HUES48 (cell line): Measurements from ENCODE around the gene SESTD1.

ENCODE experiments used
- H3K27ac ChIP-seq: one replicate; pipeline ENCODE4 v1.7.0; 2013; ENCODE audit warnings: low read depth, low read length, inconsistent platforms
- H3K27me3 ChIP-seq: 2 replicates; pipeline ENCODE4 v1.6.1; 2013; ENCODE audit warnings: mild to moderate bottlenecking, low read length; ENCODE audit not compliant: control insufficient read depth, insufficient read depth
- H3K36me3 ChIP-seq: 2 replicates; pipeline ENCODE4 v1.6.1; 2013; ENCODE audit warnings: low read length; ENCODE audit not compliant: control insufficient read depth, insufficient read depth
- H3K4me1 ChIP-seq: 2 replicates; pipeline ENCODE4 v1.6.1; 2013; ENCODE audit warnings: mild to moderate bottlenecking, low read length; ENCODE audit not compliant: control insufficient read depth, insufficient read depth
- H3K4me3 ChIP-seq: 2 replicates; pipeline ENCODE4 v1.5.1; 2013; ENCODE audit warnings: mild to moderate bottlenecking, low read depth, low read length
- H3K9ac ChIP-seq: 2 replicates; pipeline ENCODE4 v1.6.1; 2013; ENCODE audit warnings: mild to moderate bottlenecking, low read depth, low read length, moderate library complexity
- H3K9me3 ChIP-seq: 2 replicates; pipeline ENCODE4 v1.6.1; 2013; ENCODE audit warnings: low read length; ENCODE audit not compliant: control insufficient read depth, insufficient read depth

Gene SESTD1

DNA sequence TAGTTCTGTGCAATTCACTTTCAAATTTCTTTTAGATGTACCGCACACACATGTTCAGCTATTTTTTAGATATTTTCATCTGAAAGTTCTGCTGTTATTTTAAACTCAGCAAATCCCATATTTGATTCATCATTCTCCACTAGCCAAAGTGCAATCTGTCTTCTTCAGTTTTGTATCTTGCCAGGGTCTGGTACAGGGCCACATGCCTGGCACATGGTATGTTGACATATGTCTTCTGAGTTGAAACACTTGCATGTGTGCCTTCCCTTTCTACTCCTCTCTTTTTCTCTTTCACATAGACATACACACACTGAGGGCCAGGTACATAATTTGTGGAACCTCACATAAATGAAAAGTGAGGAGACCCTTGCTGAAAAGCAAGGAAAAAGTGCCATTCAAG lies 25.7 kb upstream of the SESTD1 start:
- no peak overlapping the region for H3K27ac ChIP-seq
- no peak overlapping the region for H3K9ac ChIP-seq
- peaks cover 4% of the 10 kb centered on the region; the same call in 1 of the 2 replicates for H3K4me1 ChIP-seq
- H3K4me3 ChIP-seq, result no peak overlapping the region
- no peaks in the 10 kb centered on the region for H3K9me3 ChIP-seq
- H3K27me3 ChIP-seq, result no peaks in the 10 kb centered on the region
- H3K36me3 ChIP-seq, result no peaks in the 10 kb centered on the region

DNA sequence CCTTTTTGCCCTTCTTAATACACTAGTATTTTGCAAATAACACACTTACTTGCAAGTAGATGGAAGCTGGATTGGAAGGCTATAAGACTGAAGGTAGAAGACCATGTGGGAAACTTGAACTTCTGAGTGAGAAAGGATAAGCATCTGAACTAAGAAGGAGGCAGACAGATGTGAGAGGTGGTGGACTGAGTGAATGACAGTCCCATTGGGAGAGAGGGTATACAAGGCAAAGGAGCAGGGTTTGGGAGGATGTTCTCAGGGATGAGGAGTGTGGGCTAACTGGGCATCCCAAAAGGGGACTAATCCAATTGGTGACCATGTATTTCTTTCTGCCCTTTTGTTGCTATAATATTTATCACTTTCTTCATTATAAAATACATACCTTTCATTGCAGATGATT lies 20.4 kb upstream of the SESTD1 start:
- no peak overlapping the region for H3K27ac ChIP-seq
- no peaks in the 10 kb centered on the region for H3K36me3 ChIP-seq
- no peak overlapping the region for H3K9ac ChIP-seq
- H3K4me3 ChIP-seq, result no peak overlapping the region
- no peaks in the 10 kb centered on the region for H3K9me3 ChIP-seq
- H3K27me3 ChIP-seq, result no peaks in the 10 kb centered on the region
- H3K4me1 ChIP-seq, result no peaks in the 10 kb centered on the region

DNA sequence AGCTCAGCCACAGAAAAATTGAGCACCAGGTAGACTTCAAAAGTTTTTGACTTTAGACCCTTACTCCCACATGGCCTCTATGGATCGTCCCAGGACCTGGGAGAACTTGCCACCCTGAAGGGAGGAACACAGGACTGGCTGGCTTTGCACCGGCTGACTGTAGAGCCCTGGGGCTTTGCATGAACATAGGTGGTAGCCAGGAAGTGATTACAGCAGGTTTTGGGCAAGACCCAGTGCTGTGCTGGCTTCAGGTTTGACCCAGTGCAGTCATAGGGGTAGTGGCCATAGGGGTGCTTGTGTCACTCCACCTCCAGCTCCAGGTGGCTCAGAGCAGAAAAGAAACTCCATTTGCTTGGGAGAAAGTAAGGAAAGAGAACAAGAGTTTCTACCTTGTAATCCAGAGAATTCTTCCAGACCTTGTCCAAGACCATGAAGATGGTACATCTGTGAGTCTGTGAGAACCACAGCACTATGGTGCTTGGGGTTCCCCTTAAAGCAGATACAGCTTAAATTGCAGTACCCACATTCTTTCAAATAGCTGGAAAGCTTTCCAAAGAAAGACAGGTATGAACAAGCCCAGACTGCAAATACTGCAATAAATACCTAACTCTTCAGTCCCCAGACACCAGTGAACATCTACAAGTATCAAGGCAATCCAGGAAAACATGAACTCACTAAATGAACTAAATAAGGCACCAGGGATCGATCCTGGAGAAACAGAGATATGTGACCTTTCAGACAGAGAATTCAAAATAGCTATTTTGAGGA lies 13.0 kb upstream of the SESTD1 start:
- no peak overlapping the region for H3K9ac ChIP-seq
- no peaks in the 10 kb centered on the region for H3K9me3 ChIP-seq
- H3K27me3 ChIP-seq, result no peaks in the 10 kb centered on the region
- H3K4me3 ChIP-seq, result no peak overlapping the region
- H3K4me1 ChIP-seq, result peaks cover 6% of the 10 kb centered on the region; the same call in 1 of the 2 replicates
- H3K36me3 ChIP-seq, result no peaks in the 10 kb centered on the region
- no peak overlapping the region for H3K27ac ChIP-seq

DNA sequence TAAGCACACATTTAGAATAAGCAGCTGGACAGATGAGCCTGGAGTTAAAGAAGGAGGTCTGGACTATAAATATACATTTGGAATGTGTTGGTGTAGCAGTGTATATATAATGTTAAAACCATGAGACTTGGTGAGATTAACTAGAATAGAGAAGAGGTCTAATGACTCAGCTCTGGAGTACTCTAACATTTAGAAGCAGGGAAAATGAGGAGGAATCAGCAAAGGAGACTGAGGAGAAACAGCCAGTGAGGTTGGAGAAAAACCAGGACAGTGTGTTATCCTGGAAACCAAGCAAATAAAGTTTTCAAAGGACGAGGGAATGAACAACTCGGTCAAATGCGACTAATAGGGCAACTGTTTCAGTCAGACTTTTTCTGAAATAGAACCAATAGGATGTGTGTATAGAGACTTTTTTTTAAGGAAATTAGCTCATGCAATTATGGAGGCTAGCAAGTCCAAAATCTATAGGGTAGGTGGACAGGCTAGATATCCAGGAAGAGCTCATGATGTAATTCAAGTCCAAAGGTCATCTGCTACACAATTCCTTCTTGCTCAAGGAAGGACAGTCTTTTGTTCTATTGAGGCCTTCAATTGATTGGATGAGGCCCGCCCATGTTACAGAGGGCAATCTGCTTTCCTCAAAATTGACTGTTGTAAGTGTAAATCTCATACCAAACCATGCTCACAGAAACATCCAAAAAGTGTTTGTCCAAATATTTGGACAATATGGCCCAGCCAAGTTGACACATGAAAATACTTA lies 10.8 kb upstream of the SESTD1 start:
- H3K27me3 ChIP-seq, result no peaks in the 10 kb centered on the region
- H3K9me3 ChIP-seq, result no peaks in the 10 kb centered on the region
- no peak overlapping the region for H3K9ac ChIP-seq
- H3K27ac ChIP-seq, result no peak overlapping the region
- H3K36me3 ChIP-seq, result no peaks in the 10 kb centered on the region
- peaks cover 6% of the 10 kb centered on the region; the same call in 1 of the 2 replicates for H3K4me1 ChIP-seq
- H3K4me3 ChIP-seq, result no peak overlapping the region

DNA sequence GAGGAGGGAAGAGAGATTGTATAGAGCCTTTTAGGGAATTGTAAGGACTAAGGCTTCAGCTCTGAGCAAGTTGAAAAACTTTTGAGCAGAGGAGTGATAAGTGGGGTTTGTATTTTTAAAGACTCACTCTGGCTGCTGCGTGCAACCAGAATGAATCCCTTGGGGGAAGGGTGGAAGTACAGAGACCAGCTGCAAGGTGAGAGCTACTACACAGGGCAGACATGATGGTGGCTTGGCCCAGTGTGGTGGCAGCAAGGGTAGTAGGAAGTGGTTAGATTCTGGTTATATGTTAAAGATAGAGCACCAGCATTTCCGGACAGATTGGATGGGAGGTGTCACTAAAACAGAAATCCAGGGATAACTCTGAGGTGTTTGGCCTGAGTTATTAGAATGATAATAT lies 10.1 kb upstream of the SESTD1 start:
- H3K36me3 ChIP-seq, result no peaks in the 10 kb centered on the region
- H3K4me1 ChIP-seq, result peaks cover 6% of the 10 kb centered on the region; the same call in 1 of the 2 replicates
- no peak overlapping the region for H3K9ac ChIP-seq
- H3K27me3 ChIP-seq, result no peaks in the 10 kb centered on the region
- H3K9me3 ChIP-seq, result no peaks in the 10 kb centered on the region
- H3K4me3 ChIP-seq, result no peak overlapping the region
- no peak overlapping the region for H3K27ac ChIP-seq

DNA sequence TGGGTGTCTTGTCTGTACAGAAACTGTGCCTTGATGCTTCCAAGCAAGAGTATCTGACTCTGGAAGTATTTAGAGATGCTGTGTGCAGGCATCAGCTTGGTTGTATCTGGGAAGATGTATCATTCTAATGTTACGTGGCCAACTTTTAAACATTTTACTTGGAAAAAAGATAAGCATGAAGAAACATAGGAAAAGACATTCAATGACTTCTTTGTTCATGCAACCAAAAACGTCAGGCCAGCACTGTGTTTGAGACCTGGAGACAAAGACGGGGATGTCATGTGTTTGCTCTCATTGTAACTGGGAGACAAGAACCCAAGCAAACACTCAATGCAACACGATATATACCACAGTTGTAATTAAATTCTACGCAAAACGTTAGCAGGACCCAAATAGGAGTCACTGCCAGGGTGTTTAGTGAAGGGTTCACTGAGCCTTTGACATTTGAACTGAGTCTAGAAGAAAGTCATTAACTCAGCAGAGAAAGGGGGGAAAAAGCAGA lies 8.9 kb upstream of the SESTD1 start:
- H3K9me3 ChIP-seq, result no peaks in the 10 kb centered on the region
- H3K9ac ChIP-seq, result no peak overlapping the region
- no peaks in the 10 kb centered on the region for H3K27me3 ChIP-seq
- no peak overlapping the region for H3K27ac ChIP-seq
- H3K4me1 ChIP-seq, result peaks cover 11% of the 10 kb centered on the region; the same call in 1 of the 2 replicates
- H3K36me3 ChIP-seq, result no peaks in the 10 kb centered on the region
- H3K4me3 ChIP-seq, result no peak overlapping the region

DNA sequence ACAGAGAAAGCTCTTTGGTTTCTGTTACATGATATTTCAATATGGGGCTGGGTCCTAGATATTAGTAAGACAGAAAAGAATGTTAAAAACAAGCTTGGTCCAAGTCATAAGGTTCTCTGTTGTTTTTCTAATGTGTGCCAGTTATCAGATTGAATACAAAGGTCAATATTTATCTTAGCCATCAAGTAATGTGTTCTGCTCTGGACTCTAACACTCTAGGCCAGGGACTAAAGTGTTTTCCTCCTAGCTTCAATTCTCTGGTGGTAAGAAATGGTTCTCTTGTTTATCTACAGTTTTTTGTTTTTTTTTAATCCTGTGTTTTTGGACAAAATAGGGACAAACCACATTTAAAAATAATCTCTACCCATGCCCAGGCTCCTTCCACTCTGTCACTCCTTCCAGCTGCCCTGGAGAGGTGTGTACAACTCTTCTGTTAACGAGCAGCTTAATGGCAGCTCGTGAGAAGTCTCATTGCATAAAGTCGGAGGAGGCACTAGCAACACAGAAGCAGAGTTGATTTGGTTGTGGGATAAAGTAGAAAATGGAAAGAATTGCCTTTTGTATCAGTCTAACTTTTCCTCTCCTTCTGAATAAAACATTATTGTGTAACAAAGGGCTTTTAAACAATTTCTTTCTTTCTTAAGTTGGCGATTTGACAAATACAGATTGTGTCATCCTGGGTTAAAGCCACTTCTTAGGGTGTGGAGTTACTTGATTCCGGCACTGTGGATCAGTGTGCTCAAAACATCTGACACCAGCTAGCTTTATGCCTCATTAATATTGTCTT lies 8.0 kb upstream of the SESTD1 start:
- Histone ChIP-seq H3K4me3 (no peak overlapping the region), H3K4me1 (peaks cover 16% of the 10 kb centered on the region; the same call in 1 of the 2 replicates), H3K9me3 (no peaks in the 10 kb centered on the region), H3K9ac (no peak overlapping the region), H3K27me3 (no peaks in the 10 kb centered on the region), H3K36me3 (no peaks in the 10 kb centered on the region), H3K27ac (no peak overlapping the region)

DNA sequence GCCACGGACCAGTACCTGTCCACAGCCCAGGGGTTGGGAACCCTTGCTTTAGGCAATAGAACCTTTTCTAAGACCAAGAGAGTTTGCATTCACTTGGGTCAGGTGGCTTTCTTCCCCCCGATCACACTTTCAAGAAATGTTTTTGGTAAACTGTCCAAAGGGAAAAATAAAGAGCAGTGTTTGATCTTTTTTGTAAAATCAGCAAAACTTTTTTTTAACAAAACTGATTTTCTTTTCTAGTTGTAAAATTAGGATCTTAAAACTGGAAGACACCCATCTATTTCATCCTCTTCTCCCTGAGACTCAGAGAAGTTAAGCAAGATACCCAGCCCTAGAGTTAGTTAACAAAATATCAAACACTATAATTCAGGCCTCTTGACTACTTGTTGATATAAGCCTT lies 6.1 kb upstream of the SESTD1 start:
- peaks cover 23% of the 10 kb centered on the region for H3K4me1 ChIP-seq
- H3K9me3 ChIP-seq, result no peaks in the 10 kb centered on the region
- no peaks in the 10 kb centered on the region for H3K36me3 ChIP-seq
- H3K27ac ChIP-seq, result no peak overlapping the region
- H3K9ac ChIP-seq, result no peak overlapping the region
- H3K27me3 ChIP-seq, result no peaks in the 10 kb centered on the region
- no peak overlapping the region for H3K4me3 ChIP-seq

DNA sequence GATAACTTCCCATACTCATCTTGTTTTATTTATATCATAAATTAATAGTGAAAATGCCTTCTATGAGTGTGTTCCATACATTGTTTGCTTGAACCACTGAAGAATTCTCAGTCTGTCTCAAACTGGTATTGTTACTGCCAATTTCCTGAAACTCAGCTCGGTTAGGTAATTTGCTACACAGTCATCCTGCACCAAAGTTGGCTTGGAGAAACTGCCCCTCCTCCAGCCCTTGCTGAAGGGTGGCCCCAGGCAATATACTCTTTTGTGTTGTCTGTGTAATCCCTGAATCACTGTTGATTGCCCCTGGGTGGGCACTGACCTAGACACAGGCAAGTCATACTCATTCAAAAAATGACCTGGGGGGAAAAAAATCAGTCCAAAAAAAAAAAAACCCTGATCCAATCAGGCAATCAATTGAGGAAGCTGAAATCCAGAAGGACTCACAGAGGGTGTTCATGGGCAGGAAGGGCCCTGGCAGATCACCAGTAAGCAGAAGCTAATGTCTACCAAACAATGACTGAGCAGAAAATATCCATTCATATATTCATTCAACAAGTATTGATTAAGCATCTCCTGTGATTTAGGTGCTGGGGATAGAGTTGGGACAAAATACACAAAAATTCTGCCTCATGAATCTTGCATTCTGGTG lies 3.8 kb upstream of the SESTD1 start:
- H3K9me3 ChIP-seq, result no peaks in the 10 kb centered on the region
- H3K27me3 ChIP-seq, result peaks cover 8% of the 10 kb centered on the region; the same call in 1 of the 2 replicates
- no peak overlapping the region for H3K4me3 ChIP-seq
- no peak overlapping the region for H3K9ac ChIP-seq
- no peaks in the 10 kb centered on the region for H3K36me3 ChIP-seq
- H3K27ac ChIP-seq, result no peak overlapping the region
- H3K4me1 ChIP-seq, result peaks cover 27% of the 10 kb centered on the region

DNA sequence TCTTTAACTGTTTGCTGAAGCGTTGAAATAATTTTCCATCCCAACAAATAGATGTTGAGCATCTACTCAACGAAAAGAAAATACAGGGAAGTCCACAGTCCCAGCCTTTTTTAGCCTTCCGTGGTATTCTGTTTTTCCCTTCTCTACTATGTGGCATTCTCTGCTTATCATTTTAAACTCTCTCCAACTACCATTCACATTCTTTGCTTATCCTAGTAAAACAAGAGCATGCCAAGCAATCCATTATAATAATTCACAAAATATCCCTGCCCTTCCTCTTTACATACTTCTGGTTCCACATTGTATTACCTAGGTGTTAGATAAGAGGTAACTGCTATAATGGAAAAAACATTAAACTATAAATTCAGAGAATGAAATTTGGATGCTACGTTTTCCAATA lies 1.6 kb upstream of the SESTD1 start:
- no peak overlapping the region for H3K4me3 ChIP-seq
- no peak overlapping the region for H3K27ac ChIP-seq
- H3K36me3 ChIP-seq, result no peaks in the 10 kb centered on the region
- peaks cover 14% of the 10 kb centered on the region for H3K27me3 ChIP-seq
- H3K9ac ChIP-seq, result no peak overlapping the region
- H3K4me1 ChIP-seq, result peaks cover 39% of the 10 kb centered on the region
- no peaks in the 10 kb centered on the region for H3K9me3 ChIP-seq
